K562 (cell line): ENCODE measurements around the gene ASCL3. TPM values are rescaled to one million over a fixed set of nuclear protein-coding genes. Genes with fewer than 3 reads are reported as not detected.
A peak's percentile ranks its signal among the peaks of the same experiment; 100 is the strongest.

Experiments used
- BCOR ChIP-seq: fragments of 450-650 bp; IDR thresholded peaks from 2 replicates; pipeline ENCODE4 v1.6.1; 2016
- CHD1 ChIP-seq: fragments of 200-600 bp; sonication (generic); IDR thresholded peaks from one replicate; pipeline ENCODE4 v1.6.1; 2012; ENCODE audit warnings: mild to moderate bottlenecking, moderate library complexity, low read length, inconsistent platforms
- CREBBP ChIP-seq: IDR thresholded peaks from one replicate; pipeline ENCODE4 v1.6.1; 2012; ENCODE audit warnings: low read depth, mild to moderate bottlenecking, control low read depth, inconsistent platforms, low read length
- ETS2 ChIP-seq: IDR thresholded peaks from 2 replicates; pipeline ENCODE4 v1.6.1; 2016; ENCODE audit warnings: borderline replicate concordance, missing genetic modification characterization, mild to moderate bottlenecking, moderate library complexity, missing compliant biosample characterization; ENCODE audit not compliant: poor library complexity, severe bottlenecking
- KAT8 ChIP-seq: fragments of 450-650 bp; IDR thresholded peaks from 2 replicates; pipeline ENCODE4 v1.6.1; 2016; ENCODE audit warnings: low read depth, mild to moderate bottlenecking
- PHB ChIP-seq: fragments of 250-450 bp; sonication (Bioruptor Pico); IDR thresholded peaks from 2 replicates; pipeline ENCODE4 v1.5.0; 2021
- POLR2H ChIP-seq: IDR thresholded peaks from 2 replicates; pipeline ENCODE4 v1.6.1; 2016; ENCODE audit warnings: missing genetic modification characterization, low read depth, mild to moderate bottlenecking, control low read depth, missing compliant biosample characterization, moderate library complexity
- RBM15 ChIP-seq: fragments of 200-400 bp; formaldehyde crosslinking; IDR thresholded peaks from 2 replicates; pipeline ENCODE4 v1.6.1; 2018; ENCODE audit warnings: mild to moderate bottlenecking, low read length, moderate library complexity; ENCODE audit not compliant: insufficient read depth
- SAFB2 ChIP-seq: fragments of 200-400 bp; formaldehyde crosslinking; IDR thresholded peaks from 2 replicates; pipeline ENCODE4 v1.6.1; 2018; ENCODE audit warnings: borderline replicate concordance, low read length, low read depth, moderate library complexity; ENCODE audit not compliant: severe bottlenecking
- SMAD3 ChIP-seq: fragments of 450-650 bp; formaldehyde crosslinking; conservative IDR thresholded peaks from 2 replicates; pipeline ENCODE4 v1.4.0; 2020; ENCODE audit warnings: mild to moderate bottlenecking
- SP2 ChIP-seq: IDR thresholded peaks from 2 replicates; pipeline ENCODE4 v1.6.1; 2011; ENCODE audit warnings: mild to moderate bottlenecking, low read depth, low read length, moderate library complexity; ENCODE audit not compliant: poor library complexity, severe bottlenecking; ENCODE audit errors: extremely low read depth
- TBP ChIP-seq: optimal IDR thresholded peaks from 2 replicates; pipeline ENCODE3; 2011; ENCODE audit warnings: low read depth, low read length, improper control_type of control experiment
- ZBTB17 ChIP-seq: fragments of 450-650 bp; formaldehyde crosslinking; IDR thresholded peaks from 2 replicates; pipeline ENCODE4 v1.4.0; 2020; ENCODE audit warnings: mild to moderate bottlenecking
- ZKSCAN8 ChIP-seq: fragments of 200-800 bp; sonication (Bioruptor generic); IDR thresholded peaks from 2 replicates; pipeline ENCODE4 v1.6.1; 2016; ENCODE audit warnings: missing genetic modification characterization, missing compliant biosample characterization
- ZNF174 ChIP-seq: fragments of 250-450 bp; sonication (Bioruptor Pico); IDR thresholded peaks from 2 replicates; pipeline ENCODE4 v1.4.0; 2020; ENCODE audit warnings: mild to moderate bottlenecking
- ZNF197 ChIP-seq: fragments of 200-800 bp; sonication (Bioruptor generic); IDR thresholded peaks from 2 replicates; pipeline ENCODE4 v1.6.1; 2016; ENCODE audit warnings: low read depth, missing genetic modification characterization, missing compliant biosample characterization
- ZNF76 ChIP-seq: fragments of 250-450 bp; sonication (Bioruptor Pico); IDR thresholded peaks from 2 replicates; pipeline ENCODE4 v1.4.0; 2020; ENCODE audit warnings: mild to moderate bottlenecking, moderate library complexity, borderline replicate concordance
- polyA plus RNA-seq, 8 experiments: library from polyadenylated mRNA; depleted of rRNA in 4 of 8; stranded (reverse) in 5 of 8; unstranded in 3 of 8; fragments of >200 nt; fragmentation: Nextera tagmentation in 2 of 8; fragmentation: Illumina TruSeq in 1 of 8; extraction: Ambion mirVana in 2 of 8; extraction: Trizol in 1 of 8; gene quantifications; 2 replicates each; pipeline versions ENCODE4 v1.2.1 to v1.2.3, GENCODE V29; 2011 to 2014; ENCODE audit warnings: inconsistent platforms in 1 of 8, missing spikeins in 1 of 8
- total RNA-seq, 7 experiments: library from RNA; depleted of rRNA in 6 of 7; stranded (reverse); fragments of >200 nt in 6 of 7; fragmentation: Illumina TruSeq in 2 of 7; extraction: Trizol in 2 of 7; gene quantifications; 2 replicates each; pipeline versions ENCODE4 v1.2.1 to v1.2.3, GENCODE V29; 2011 to 2021; ENCODE audit warnings: low replicate concordance in 1 of 7
- TF ChIP-seq, protein P1 (sequence below): sonication (generic); formaldehyde crosslinking; IDR thresholded peaks from 2 replicates; pipeline ENCODE4 v1.8.0; 2023; ENCODE audit warnings: mild to moderate bottlenecking, missing genetic modification reagents
- TF ChIP-seq, protein P2 (sequence below): sonication (generic); formaldehyde crosslinking; IDR thresholded peaks from 2 replicates; pipeline ENCODE4 v1.8.0; 2023; ENCODE audit warnings: mild to moderate bottlenecking, missing genetic modification reagents
- TF ChIP-seq, protein P3 (sequence below): fragments of 250-450 bp; sonication (Bioruptor Pico); IDR thresholded peaks from 2 replicates; pipeline ENCODE4 v1.4.0; 2020; ENCODE audit warnings: mild to moderate bottlenecking, moderate library complexity, borderline replicate concordance

The ASCL3 gene
- total and polyA plus RNA-seq, 9 of the 15 experiments (the other 6 are each of a cell fraction or from before 2014, with no cell fraction given): not detected

DNA sequence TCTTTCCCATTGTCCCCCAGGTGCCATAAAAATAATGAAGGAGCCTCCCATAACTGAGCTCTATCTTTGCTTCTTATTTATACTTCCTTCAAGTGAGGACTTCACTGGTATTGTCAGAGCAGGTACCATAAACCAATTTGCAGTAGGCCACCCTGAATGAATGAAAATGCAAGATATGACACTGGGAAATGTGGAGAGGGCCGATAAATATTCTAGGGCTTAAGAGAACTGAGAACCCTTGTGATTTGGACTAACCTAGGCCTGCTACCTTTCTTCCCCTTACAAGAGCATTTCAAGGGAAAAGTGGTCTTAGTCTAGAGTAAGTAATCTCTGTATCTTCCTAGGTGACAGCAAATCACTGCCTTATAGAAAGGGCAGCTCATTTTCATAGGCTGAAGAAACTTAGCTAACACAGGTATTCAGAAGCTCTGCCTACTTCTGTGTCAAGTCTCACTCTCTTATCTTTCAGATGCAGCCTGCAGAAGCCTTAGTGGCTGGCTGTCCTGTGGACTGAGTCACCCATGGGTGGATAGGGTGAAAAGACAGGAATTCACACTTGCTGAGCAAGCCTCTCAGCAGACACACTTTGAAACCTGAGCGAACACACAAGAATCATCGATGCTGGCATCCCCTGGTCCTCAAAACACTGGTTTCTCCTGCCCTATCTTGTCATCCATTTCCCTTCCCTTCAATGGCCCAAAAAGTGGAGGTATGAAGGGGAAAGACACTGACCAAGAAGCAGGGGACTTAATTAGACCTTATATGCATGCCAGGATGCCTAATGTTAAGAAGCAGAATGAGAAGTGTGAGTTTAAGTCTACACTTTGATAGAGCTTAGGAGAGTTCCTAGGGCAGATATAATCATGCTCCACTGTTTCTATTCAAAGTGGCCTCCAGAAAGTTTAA lies 45.8 kb upstream of the ASCL3 start (continued):
- TF ChIP-seq, protein P1, sequence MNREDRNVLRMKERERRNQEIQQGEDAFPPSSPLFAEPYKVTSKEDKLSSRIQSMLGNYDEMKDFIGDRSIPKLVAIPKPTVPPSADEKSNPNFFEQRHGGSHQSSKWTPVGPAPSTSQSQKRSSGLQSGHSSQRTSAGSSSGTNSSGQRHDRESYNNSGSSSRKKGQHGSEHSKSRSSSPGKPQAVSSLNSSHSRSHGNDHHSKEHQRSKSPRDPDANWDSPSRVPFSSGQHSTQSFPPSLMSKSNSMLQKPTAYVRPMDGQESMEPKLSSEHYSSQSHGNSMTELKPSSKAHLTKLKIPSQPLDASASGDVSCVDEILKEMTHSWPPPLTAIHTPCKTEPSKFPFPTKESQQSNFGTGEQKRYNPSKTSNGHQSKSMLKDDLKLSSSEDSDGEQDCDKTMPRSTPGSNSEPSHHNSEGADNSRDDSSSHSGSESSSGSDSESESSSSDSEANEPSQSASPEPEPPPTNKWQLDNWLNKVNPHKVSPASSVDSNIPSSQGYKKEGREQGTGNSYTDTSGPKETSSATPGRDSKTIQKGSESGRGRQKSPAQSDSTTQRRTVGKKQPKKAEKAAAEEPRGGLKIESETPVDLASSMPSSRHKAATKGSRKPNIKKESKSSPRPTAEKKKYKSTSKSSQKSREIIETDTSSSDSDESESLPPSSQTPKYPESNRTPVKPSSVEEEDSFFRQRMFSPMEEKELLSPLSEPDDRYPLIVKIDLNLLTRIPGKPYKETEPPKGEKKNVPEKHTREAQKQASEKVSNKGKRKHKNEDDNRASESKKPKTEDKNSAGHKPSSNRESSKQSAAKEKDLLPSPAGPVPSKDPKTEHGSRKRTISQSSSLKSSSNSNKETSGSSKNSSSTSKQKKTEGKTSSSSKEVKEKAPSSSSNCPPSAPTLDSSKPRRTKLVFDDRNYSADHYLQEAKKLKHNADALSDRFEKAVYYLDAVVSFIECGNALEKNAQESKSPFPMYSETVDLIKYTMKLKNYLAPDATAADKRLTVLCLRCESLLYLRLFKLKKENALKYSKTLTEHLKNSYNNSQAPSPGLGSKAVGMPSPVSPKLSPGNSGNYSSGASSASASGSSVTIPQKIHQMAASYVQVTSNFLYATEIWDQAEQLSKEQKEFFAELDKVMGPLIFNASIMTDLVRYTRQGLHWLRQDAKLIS (CRISPR knock-in tag): no peak
- TF ChIP-seq SAFB2 (no peak), ZBTB17 (no peak; the same call in none of the 2 replicates), ZKSCAN8 (CRISPR knock-in tag) (no peak), ZNF197 (CRISPR knock-in tag) (no peak), CREBBP (no peak), POLR2H (no peak), ZNF174 (CRISPR knock-in tag) (no peak), SMAD3 (CRISPR knock-in tag) (no peak), SP2 (no peak), BCOR (peak; percentile 30; the same call in 1 of the 2 replicates), RBM15 (no peak), CHD1 (peak; percentile 50), KAT8 (no peak), ZNF76 (CRISPR knock-in tag) (no peak), TBP (peak; percentile 27), PHB (CRISPR knock-in tag) (no peak), ETS2 (tag) (no peak)
- TF ChIP-seq, protein P2, sequence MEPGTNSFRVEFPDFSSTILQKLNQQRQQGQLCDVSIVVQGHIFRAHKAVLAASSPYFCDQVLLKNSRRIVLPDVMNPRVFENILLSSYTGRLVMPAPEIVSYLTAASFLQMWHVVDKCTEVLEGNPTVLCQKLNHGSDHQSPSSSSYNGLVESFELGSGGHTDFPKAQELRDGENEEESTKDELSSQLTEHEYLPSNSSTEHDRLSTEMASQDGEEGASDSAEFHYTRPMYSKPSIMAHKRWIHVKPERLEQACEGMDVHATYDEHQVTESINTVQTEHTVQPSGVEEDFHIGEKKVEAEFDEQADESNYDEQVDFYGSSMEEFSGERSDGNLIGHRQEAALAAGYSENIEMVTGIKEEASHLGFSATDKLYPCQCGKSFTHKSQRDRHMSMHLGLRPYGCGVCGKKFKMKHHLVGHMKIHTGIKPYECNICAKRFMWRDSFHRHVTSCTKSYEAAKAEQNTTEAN (CRISPR knock-in tag): no peak
- TF ChIP-seq, protein P3, sequence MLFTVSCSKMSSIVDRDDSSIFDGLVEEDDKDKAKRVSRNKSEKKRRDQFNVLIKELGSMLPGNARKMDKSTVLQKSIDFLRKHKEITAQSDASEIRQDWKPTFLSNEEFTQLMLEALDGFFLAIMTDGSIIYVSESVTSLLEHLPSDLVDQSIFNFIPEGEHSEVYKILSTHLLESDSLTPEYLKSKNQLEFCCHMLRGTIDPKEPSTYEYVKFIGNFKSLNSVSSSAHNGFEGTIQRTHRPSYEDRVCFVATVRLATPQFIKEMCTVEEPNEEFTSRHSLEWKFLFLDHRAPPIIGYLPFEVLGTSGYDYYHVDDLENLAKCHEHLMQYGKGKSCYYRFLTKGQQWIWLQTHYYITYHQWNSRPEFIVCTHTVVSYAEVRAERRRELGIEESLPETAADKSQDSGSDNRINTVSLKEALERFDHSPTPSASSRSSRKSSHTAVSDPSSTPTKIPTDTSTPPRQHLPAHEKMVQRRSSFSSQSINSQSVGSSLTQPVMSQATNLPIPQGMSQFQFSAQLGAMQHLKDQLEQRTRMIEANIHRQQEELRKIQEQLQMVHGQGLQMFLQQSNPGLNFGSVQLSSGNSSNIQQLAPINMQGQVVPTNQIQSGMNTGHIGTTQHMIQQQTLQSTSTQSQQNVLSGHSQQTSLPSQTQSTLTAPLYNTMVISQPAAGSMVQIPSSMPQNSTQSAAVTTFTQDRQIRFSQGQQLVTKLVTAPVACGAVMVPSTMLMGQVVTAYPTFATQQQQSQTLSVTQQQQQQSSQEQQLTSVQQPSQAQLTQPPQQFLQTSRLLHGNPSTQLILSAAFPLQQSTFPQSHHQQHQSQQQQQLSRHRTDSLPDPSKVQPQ (CRISPR knock-in tag): no peak
